WTC11 (cell line): ENCODE data around the gene NEK2.
"Not testable (repeated sequence)": the region's sequence is repeated elsewhere in the genome, so short reads cannot be mapped to it uniquely, and the experiment has no call there.

ENCODE experiments used
- CREB1 ChIP-seq: sonication (generic); formaldehyde crosslinking; IDR thresholded peaks from 2 replicates; pipeline ENCODE4 v1.8.0; 2023; ENCODE audit warnings: mild to moderate bottlenecking, missing genetic modification reagents
- ELF4 ChIP-seq: sonication (generic); formaldehyde crosslinking; IDR thresholded peaks from 2 replicates; pipeline ENCODE4 v1.8.1; 2022; ENCODE audit warnings: low read depth, mild to moderate bottlenecking, moderate library complexity, missing genetic modification reagents
- ETV6 ChIP-seq: sonication (generic); formaldehyde crosslinking; IDR thresholded peaks from 2 replicates; pipeline ENCODE4 v1.8.1; 2022; ENCODE audit warnings: mild to moderate bottlenecking, missing genetic modification reagents
- KAT7 ChIP-seq: sonication (generic); formaldehyde crosslinking; IDR thresholded peaks from 2 replicates; pipeline ENCODE4 v1.8.1; 2023; ENCODE audit warnings: missing genetic modification reagents, mild to moderate bottlenecking, borderline replicate concordance
- NR3C1 ChIP-seq: sonication (generic); formaldehyde crosslinking; conservative IDR thresholded peaks from 2 replicates; pipeline ENCODE4 v1.8.1; 2023; ENCODE audit warnings: low read depth, mild to moderate bottlenecking, missing genetic modification reagents
- SP1 ChIP-seq: sonication (generic); formaldehyde crosslinking; conservative IDR thresholded peaks from 2 replicates; pipeline ENCODE4 v1.8.1; 2022; ENCODE audit warnings: missing genetic modification reagents
- TCF7 ChIP-seq: sonication (generic); formaldehyde crosslinking; IDR thresholded peaks from 2 replicates; pipeline ENCODE4 v1.8.0; 2022; ENCODE audit warnings: mild to moderate bottlenecking, low read depth, missing genetic modification reagents, moderate library complexity
- ZNF219 ChIP-seq: sonication (generic); formaldehyde crosslinking; IDR thresholded peaks from 2 replicates; pipeline ENCODE4 v1.8.0; 2023; ENCODE audit warnings: missing genetic modification reagents, mild to moderate bottlenecking, borderline replicate concordance
- TF ChIP-seq, protein P1 (sequence below): fragments of 200-600 bp; IDR thresholded peaks from 2 replicates; pipeline ENCODE4 v1.8.0; 2022; ENCODE audit warnings: antibody characterized with exemption
- TF ChIP-seq, protein P2 (sequence below): sonication (generic); formaldehyde crosslinking; IDR thresholded peaks from 2 replicates; pipeline ENCODE4 v1.8.0; 2022; ENCODE audit warnings: mild to moderate bottlenecking, missing genetic modification reagents
- TF ChIP-seq, protein P3 (sequence below): sonication (generic); formaldehyde crosslinking; IDR thresholded peaks from 2 replicates; pipeline ENCODE4 v1.8.1; 2023; ENCODE audit warnings: mild to moderate bottlenecking, missing genetic modification reagents, moderate library complexity
- TF ChIP-seq, protein P4 (sequence below): sonication (generic); formaldehyde crosslinking; IDR thresholded peaks from 2 replicates; pipeline ENCODE4 v1.8.0; 2022; ENCODE audit warnings: mild to moderate bottlenecking, missing genetic modification reagents
- TF ChIP-seq, protein P5 (sequence below): sonication (generic); formaldehyde crosslinking; conservative IDR thresholded peaks from 2 replicates; pipeline ENCODE4 v1.8.1; 2023; ENCODE audit warnings: mild to moderate bottlenecking, low read depth, missing genetic modification reagents, moderate library complexity
- TF ChIP-seq, protein P6 (sequence below): sonication (generic); formaldehyde crosslinking; IDR thresholded peaks from 2 replicates; pipeline ENCODE4 v1.8.0; 2023; ENCODE audit warnings: missing genetic modification reagents

DNA sequence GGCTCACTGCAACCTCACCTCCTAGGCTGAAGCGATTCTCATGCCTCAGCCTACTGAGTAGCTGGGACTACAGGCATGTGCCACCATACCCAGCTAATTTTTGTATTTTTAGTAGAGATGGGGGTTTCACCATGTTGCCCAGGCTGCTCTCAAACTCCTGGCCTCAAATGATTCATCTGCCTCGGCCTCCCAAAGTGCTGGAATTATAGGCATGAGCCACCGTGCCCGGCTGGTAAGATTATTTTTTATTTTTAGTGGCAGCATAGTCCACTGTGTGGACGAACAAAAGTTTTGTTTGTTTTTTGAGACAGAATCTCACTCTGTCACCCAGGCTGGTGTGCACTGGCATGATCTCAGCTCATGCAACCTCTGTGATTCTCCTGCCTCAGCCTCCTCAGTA is 29.8 kb downstream of the NEK2 start:
- TF ChIP-seq KAT7 (CRISPR knock-in tag); CREB1 (CRISPR knock-in tag); NR3C1; TCF7 (CRISPR knock-in tag); ETV6; SP1 (CRISPR knock-in tag); ELF4; ZNF219 (CRISPR knock-in tag): not testable (repeated sequence)
- TF ChIP-seq, protein P1, sequence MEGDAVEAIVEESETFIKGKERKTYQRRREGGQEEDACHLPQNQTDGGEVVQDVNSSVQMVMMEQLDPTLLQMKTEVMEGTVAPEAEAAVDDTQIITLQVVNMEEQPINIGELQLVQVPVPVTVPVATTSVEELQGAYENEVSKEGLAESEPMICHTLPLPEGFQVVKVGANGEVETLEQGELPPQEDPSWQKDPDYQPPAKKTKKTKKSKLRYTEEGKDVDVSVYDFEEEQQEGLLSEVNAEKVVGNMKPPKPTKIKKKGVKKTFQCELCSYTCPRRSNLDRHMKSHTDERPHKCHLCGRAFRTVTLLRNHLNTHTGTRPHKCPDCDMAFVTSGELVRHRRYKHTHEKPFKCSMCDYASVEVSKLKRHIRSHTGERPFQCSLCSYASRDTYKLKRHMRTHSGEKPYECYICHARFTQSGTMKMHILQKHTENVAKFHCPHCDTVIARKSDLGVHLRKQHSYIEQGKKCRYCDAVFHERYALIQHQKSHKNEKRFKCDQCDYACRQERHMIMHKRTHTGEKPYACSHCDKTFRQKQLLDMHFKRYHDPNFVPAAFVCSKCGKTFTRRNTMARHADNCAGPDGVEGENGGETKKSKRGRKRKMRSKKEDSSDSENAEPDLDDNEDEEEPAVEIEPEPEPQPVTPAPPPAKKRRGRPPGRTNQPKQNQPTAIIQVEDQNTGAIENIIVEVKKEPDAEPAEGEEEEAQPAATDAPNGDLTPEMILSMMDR = not testable (repeated sequence)
- TF ChIP-seq, protein P2, sequence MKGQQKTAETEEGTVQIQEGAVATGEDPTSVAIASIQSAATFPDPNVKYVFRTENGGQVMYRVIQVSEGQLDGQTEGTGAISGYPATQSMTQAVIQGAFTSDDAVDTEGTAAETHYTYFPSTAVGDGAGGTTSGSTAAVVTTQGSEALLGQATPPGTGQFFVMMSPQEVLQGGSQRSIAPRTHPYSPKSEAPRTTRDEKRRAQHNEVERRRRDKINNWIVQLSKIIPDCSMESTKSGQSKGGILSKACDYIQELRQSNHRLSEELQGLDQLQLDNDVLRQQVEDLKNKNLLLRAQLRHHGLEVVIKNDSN (CRISPR knock-in tag) = not testable (repeated sequence)
- TF ChIP-seq, protein P3, sequence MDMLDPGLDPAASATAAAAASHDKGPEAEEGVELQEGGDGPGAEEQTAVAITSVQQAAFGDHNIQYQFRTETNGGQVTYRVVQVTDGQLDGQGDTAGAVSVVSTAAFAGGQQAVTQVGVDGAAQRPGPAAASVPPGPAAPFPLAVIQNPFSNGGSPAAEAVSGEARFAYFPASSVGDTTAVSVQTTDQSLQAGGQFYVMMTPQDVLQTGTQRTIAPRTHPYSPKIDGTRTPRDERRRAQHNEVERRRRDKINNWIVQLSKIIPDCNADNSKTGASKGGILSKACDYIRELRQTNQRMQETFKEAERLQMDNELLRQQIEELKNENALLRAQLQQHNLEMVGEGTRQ (CRISPR knock-in tag) = not testable (repeated sequence)
- TF ChIP-seq, protein P4, sequence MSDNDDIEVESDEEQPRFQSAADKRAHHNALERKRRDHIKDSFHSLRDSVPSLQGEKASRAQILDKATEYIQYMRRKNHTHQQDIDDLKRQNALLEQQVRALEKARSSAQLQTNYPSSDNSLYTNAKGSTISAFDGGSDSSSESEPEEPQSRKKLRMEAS = not testable (repeated sequence)
- TF ChIP-seq, protein P5, sequence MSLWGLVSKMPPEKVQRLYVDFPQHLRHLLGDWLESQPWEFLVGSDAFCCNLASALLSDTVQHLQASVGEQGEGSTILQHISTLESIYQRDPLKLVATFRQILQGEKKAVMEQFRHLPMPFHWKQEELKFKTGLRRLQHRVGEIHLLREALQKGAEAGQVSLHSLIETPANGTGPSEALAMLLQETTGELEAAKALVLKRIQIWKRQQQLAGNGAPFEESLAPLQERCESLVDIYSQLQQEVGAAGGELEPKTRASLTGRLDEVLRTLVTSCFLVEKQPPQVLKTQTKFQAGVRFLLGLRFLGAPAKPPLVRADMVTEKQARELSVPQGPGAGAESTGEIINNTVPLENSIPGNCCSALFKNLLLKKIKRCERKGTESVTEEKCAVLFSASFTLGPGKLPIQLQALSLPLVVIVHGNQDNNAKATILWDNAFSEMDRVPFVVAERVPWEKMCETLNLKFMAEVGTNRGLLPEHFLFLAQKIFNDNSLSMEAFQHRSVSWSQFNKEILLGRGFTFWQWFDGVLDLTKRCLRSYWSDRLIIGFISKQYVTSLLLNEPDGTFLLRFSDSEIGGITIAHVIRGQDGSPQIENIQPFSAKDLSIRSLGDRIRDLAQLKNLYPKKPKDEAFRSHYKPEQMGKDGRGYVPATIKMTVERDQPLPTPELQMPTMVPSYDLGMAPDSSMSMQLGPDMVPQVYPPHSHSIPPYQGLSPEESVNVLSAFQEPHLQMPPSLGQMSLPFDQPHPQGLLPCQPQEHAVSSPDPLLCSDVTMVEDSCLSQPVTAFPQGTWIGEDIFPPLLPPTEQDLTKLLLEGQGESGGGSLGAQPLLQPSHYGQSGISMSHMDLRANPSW (CRISPR knock-in tag) = not testable (repeated sequence)
- TF ChIP-seq, protein P6, sequence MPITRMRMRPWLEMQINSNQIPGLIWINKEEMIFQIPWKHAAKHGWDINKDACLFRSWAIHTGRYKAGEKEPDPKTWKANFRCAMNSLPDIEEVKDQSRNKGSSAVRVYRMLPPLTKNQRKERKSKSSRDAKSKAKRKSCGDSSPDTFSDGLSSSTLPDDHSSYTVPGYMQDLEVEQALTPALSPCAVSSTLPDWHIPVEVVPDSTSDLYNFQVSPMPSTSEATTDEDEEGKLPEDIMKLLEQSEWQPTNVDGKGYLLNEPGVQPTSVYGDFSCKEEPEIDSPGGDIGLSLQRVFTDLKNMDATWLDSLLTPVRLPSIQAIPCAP = not testable (repeated sequence)
